ENCODE measurements around the gene TEX11.

TEX11 gene

DNA sequence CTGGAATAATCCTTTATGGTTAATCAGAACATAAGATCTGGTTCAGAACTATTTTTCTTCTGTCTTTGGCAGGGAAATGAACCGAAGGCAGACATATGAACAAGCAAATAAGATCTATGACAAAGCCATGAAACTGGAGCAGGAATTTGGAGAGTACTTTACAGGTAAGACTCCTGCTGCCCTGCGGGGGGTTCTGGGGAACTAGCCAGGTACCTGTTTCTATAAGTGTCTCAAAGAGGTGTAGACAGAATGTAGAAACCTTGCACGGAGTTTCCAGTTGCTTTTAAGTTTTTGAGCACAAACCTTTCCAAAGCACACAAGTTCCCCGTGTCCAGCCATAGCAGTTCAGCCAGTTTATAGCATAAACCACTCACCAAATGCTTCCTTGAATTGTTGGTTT is 407.7 kb downstream of the TEX11 start:
- DNase-seq (ENCODE audit: extremely low read depth in 1 of 2, low read depth in 1 of 2) = no peak

DNA sequence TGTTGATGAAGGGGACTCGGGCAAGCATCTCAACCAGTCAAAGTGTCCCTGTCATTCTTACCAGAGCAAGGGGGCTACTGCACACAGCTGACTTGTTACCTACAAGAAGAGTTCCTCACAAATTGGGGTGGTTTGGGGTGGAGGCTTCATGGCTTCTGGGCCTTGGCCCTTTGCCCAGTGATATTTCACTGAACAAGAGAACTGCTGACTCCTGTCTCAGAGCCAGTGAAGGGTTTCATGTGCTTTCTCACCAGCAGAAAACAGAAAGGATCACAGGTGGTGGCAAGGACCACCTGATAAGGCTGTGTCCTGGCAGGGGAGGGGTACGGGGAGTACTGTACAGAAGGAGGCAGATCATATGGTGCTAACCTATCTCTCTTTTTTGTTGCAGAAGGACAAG is 410.4 kb downstream of the TEX11 start:
- DNase-seq (ENCODE audit: extremely low read depth in 1 of 2, low read depth in 1 of 2) = no peak

DNA sequence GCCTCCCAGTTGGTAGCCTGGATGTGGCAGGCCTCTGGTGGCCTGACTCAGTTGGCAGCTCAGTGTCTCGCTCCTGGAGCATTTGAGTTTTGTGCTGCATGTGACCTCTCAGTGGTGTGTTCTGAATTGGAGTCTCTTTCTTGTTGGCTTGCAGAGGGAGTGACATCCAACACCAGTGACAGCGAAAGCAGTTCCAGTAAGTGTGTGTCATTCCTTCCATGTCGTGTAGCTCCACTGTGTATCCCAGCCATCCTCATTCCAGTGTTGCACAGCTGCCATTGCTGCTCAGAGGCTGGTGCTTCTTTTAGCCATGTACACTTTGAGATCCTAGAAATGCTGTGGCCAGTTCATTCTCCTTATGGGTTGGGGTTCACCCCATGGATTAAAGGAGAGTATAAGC is 411.5 kb downstream of the TEX11 start:
- no peak for DNase-seq (ENCODE audit: extremely low read depth in 1 of 2, low read depth in 1 of 2)

DNA sequence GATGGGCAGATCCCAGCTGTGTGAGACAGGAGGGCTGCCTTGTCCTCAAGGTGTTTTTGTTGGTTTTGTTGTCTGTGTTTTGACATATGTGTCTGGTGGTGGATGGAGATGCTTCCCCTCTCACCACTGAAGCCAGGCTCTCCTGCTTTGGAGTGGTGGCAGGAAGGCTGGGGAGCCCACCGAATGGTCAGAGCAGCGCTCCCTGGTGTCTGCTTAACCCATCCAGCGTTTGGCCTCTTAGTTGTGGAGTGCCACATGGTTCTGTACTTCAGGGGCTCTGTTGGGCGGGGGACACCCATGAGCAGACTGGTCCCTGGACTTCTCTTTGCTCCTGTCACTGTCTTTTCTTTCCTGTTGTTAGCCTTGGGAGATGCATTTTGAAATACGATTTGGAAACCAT is 412.0 kb downstream of the TEX11 start:
- DNase-seq (ENCODE audit: extremely low read depth in 1 of 2, low read depth in 1 of 2) = no peak

DNA sequence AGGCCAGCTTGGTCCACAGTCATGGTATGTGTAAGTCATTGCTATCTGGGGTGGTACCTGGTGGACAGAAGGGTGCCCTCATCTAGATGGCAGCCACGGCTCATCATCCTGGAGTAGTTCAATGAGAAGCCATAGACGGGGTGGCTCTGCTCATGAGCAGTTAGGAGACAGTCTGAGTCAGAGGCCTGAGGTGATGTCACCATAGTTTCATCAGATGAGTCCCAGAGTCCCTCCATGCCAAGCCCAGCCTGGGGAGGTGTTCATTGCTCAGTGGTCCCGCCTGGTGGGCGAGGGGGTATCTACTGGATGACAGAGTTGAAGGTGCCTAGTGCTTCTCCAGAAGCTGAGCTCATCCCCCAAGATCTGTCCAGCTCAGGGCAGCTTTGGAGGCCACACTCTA is 414.1 kb downstream of the TEX11 start:
- peak in 1 of 2 donors; percentile 32 for DNase-seq (ENCODE audit: extremely low read depth in 1 of 2, low read depth in 1 of 2)

DNA sequence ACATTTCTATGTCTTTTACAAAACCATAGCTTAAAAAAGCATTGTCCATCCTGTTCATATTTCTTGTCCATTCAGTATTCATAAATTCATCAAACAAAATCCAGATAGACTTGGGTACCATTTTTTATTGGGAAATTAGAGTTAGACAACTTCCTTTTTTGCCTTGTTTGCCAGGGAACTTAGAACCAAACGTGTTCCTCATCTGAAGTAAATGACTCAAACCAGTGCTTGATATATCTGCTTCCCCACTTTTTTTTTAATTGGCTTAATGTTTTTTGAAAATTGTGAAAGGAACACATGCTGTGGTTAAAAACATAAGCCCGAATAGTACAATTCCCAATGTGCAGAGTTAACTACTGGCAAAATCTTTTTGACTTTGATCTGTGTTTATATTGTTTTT is 419.7 kb downstream of the TEX11 start:
- no peak for DNase-seq (ENCODE audit: extremely low read depth in 1 of 2, low read depth in 1 of 2)

DNA sequence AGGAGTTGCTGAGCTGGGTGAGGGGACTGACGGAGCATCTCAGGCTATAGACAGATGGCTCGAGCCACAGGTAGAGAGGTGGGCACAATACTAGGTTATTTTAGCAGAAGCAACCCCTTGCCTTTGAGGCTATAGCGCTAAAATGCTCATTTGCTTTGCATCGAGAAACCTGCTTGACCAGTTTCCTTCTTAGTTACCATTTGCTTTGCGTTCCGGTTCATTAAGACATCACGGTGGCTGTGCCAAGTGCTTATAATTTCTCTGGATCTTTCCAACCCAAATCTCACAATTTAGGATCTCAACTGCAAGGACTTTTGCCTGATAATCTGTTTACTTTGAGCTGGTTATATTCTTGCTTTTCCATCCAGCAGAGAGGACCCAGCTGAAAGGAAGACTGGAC is 423.0 kb downstream of the TEX11 start:
- DNase-seq (ENCODE audit: extremely low read depth in 1 of 2, low read depth in 1 of 2) = no peak

DNA sequence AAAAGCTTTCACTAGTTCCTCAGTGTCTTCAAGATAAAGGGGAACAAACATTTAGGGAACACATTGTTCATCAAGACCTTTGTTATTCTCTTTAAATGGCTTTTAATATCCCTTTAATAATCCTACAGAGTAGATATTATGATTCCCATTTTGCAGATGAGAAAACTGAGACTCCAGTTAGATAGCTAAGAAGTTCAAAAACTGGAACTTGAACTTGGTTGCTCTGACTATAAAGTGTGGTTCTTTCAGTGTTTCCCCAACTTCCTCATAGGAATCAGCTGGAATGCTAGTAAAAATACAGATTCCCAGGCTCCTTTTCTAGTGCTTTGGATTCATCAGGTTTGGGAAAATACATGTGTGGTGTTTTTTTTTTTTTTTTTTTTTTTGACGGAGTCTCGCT is 426.2 kb downstream of the TEX11 start:
- no peak for DNase-seq (ENCODE audit: extremely low read depth in 1 of 2, low read depth in 1 of 2)

DNA sequence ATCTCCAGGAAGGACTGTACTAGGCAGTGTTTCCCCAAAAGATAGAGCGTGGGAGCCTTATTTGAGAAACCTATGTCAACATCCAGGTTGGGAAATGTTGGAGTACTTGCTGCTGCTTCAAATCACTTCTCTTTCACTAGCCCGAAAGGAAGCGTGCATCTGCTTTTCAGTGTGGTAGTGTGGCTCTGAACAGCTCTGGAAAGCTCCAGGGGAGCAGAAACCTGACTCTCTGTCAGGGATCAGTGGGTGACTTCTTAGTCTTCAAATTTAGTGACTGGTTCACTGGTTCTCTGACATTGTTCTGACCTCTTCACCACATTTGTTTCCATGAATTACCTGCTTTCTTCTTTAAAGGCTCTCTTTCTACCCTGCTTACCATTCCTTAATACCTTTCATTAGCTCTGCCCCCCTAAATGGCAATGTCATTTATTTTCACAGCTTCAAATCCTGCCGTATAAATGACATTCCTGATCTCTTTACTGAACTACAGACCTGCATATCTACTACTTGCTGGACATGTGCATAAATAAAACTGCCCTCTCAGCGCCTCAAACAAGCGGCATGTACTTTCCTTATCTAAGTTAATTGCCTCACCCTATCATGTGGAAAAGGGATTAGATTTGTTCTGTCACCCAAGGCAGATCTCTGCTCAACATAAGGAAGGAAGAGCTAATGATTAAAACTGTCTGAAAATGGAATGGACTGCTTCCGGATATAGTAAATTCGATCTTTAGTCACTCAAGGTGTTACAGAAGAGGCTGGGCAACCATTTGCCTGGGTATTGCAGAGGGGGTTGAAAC is 426.8 kb downstream of the TEX11 start:
- no peak for DNase-seq (ENCODE audit: extremely low read depth in 1 of 2, low read depth in 1 of 2)

DNA sequence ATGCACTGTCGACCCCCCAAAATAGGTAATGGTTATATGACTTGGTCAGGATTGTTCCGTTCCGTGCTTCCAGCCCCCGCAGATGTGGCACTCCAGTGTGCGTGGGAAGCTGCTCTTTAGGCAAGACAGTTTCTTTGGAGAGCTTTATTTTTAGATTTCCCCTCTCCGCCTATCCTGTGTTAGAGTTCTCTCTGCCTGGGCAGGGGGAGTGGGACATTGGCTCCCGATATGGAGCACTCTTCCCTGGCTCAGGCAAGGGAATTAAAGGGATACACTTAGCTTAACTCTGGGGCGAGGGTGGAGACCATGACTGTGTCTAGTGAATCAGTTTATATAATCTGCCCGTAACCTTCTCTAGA is 427.9 kb downstream of the TEX11 start:
- DNase-seq (ENCODE audit: extremely low read depth in 1 of 2, low read depth in 1 of 2) = no peak

DNA sequence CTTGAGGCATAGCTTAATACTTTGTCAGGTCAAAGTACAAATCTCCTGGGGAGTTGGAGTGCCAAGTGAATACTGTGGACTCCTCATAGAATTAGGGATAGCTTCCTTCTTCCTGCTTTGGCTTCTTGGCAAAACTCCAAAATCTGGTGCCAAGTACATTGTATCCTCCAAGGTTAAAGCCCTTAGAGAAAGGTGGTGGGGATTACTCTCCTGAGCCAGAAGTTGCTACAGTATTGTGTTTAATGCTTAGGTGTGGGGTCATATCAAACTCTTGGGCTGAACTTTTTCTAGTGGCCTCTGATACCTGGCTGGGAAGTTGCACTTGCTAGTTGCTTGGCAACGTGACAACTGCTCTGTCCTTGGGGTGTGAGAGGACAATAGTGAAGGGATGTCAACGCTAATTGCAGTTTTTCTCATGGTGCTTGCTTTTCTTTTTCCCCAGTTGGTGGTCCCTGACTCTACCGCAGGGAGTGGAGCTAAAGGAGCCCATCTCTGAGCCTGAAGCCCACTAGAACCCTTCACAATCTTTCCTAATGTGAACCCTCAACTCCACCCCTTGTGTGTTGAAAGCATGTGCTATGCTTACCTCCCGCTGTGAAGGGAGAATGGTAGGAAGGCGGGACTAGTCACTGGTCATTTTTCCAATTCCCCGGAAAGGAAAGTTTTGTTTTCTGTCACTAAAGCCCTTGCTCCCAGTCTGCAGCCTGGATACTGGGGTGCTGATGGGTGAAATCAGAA is 428.4 kb downstream of the TEX11 start:
- no peak for DNase-seq (ENCODE audit: extremely low read depth in 1 of 2, low read depth in 1 of 2)

DNA sequence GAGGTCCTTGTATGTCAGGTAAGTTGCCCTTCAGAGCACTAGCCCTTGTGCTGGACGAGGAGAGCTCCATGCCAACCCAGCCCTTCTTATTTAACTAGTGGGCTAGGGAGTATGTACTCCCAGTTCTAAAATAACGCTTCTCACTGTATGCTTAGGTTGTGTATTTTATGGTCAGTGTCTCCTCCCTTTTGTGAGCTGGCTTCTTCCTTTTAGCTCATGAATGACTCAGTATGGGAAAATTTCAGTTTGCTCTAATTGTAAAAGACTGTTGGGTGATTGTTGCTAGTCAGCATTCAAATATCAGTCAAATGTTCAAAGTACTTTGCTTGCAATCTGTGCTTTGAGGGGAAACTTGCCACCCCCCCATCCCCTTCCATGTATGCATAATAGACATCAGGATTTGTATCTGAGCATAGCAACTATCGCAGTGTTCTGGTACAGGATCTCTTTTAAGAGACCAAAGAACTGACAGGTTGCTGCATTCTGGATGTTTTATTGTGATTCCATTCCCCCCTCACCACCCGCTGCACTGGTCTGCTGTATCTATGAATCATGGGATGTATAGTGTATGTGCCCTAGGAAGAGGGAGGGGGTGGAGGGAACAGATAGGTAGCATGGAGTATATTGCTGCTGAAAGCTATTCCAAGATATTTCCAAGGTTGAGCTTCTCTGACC is 429.1 kb downstream of the TEX11 start:
- no peak for DNase-seq (ENCODE audit: extremely low read depth in 1 of 2, low read depth in 1 of 2)

Measured in stimulated activated CD8-positive, alpha-beta memory T cell treated with anti-CD3 and anti-CD28 coated beads, Interleukin-7, amount 100 ng/mL, for 48 hours (primary cell).